B cell (primary cell): ENCODE measurements around the gene SPACA9. TPM values are rescaled to one million over a fixed set of nuclear protein-coding genes. Genes with fewer than 3 reads are reported as not detected.

Experiments used
- ATAC-seq: fragments of 200-7000 bp; cut with Tn5 transposase; one replicate; pipeline ENCODE4 v1.10.0; 2021; ENCODE audit warnings: low read depth, mild to moderate bottlenecking, moderate number of reproducible peaks, moderate library complexity
- CTCF ChIA-PET: fragments of 350-600 bp; sonication (Branson Sonifier 250); formaldehyde crosslinking; loops from one replicate; lab custom pipeline; 2021; ENCODE audit warnings: antibody characterized with exemption, inconsistent platforms; lab: Charles Lee
- POLR2A ChIA-PET: fragments of 350-600 bp; sonication (Branson Sonifier 250); formaldehyde crosslinking; loops from one replicate; lab custom pipeline; 2021; ENCODE audit warnings: antibody characterized with exemption; lab: Charles Lee
- DNase-seq: peaks from one replicate; pipeline ENCODE4 v3.0.0; 2013
- H2AFZ ChIP-seq: 2 replicates; pipeline ENCODE4 v1.6.1; 2012; ENCODE audit warnings: mild to moderate bottlenecking, low read depth, low read length; ENCODE audit not compliant: insufficient read depth, poor library complexity, severe bottlenecking
- H3K27ac ChIP-seq, 2 donors: 1 replicate in 1 of 2; 2 replicates in 1 of 2; pipeline ENCODE4 v1.5.1; 2012 to 2013; ENCODE audit warnings: low read length in 2 of 2, mild to moderate bottlenecking in 2 of 2, moderate library complexity in 1 of 2
- H3K27me3 ChIP-seq, 4 experiments: fragments of 200-600 bp in 1 of 4; sonication (generic) in 1 of 4; replicated peaks in 1 of 4; 1 replicate in 2 of 4; 2 replicates in 2 of 4; pipeline versions ENCODE4 v1.6.1 to v1.7.0; 2013 to 2016; ENCODE audit warnings: low read length in 3 of 4, mild to moderate bottlenecking in 2 of 4, mixed read lengths in 1 of 4, moderate library complexity in 1 of 4; ENCODE audit not compliant: insufficient read depth in 4 of 4, control insufficient read depth in 3 of 4; ENCODE audit errors: control extremely low read depth in 1 of 4
- H3K36me3 ChIP-seq, 2 experiments: replicated peaks in 1 of 2; 1 replicate in 1 of 2; 2 replicates in 1 of 2; pipeline versions ENCODE4 v1.6.1 to v1.7.1; 2013; ENCODE audit warnings: low read length in 1 of 2; ENCODE audit not compliant: insufficient read depth in 2 of 2, control insufficient read depth in 1 of 2; ENCODE audit errors: control extremely low read depth in 1 of 2, extremely low read depth in 1 of 2
- H3K4me1 ChIP-seq, 2 donors: fragments of 200-600 bp in 1 of 2; sonication (generic) in 1 of 2; 1 replicate in 1 of 2; 2 replicates in 1 of 2; pipeline versions ENCODE4 v1.5.1 to v1.6.1; 2013 to 2017; ENCODE audit warnings: low read length in 2 of 2; ENCODE audit not compliant: control insufficient read depth in 2 of 2, insufficient read depth in 2 of 2
- H3K4me2 ChIP-seq: replicated peaks from 2 replicates; pipeline ENCODE3; 2012; ENCODE audit warnings: mild to moderate bottlenecking, low read depth, low read length; ENCODE audit not compliant: poor library complexity, severe bottlenecking
- H3K4me3 ChIP-seq, 5 experiments: fragments of 200-600 bp in 1 of 5; sonication (generic) in 1 of 5; 1 replicate in 3 of 5; 2 replicates in 2 of 5; pipeline versions ENCODE4 v1.5.1 to v1.7.0; 2011 to 2016; ENCODE audit warnings: low read length in 4 of 5, mild to moderate bottlenecking in 4 of 5, low read depth in 2 of 5, control low read depth in 1 of 5, moderate library complexity in 1 of 5; ENCODE audit not compliant: insufficient read depth in 1 of 5; ENCODE audit errors: control extremely low read depth in 1 of 5, extremely low read depth in 1 of 5
- H3K79me2 ChIP-seq: fragments of 200-600 bp; sonication (generic); one replicate; pipeline ENCODE4 v1.6.0; 2016; ENCODE audit warnings: low read length; ENCODE audit not compliant: control insufficient read depth, insufficient read depth
- H3K9ac ChIP-seq: fragments of 200-600 bp; sonication (generic); 2 replicates; pipeline ENCODE4 v1.6.1; 2017; ENCODE audit warnings: mild to moderate bottlenecking, low read length, moderate library complexity
- H3K9me3 ChIP-seq, 3 donors: one replicate each; pipeline versions ENCODE4 v1.6.1 to v1.7.1; 2013; ENCODE audit warnings: low read length in 2 of 3; ENCODE audit not compliant: control insufficient read depth in 2 of 3, insufficient read depth in 1 of 3; ENCODE audit errors: control extremely low read depth in 1 of 3
- H4K20me1 ChIP-seq: 2 replicates; pipeline ENCODE4 v1.6.0; 2012; ENCODE audit warnings: mild to moderate bottlenecking, low read length; ENCODE audit not compliant: insufficient read depth, control insufficient read depth, poor library complexity, severe bottlenecking
- H3K27ac Mint-ChIP-seq: one replicate; pipeline ENCODE4 v1.8.0; 2021; ENCODE audit warnings: mixed read lengths
- H3K27me3 Mint-ChIP-seq: one replicate; pipeline ENCODE4 v1.8.0; 2021; ENCODE audit warnings: mixed read lengths
- H3K4me1 Mint-ChIP-seq: one replicate; pipeline ENCODE4 v1.8.0; 2021; ENCODE audit warnings: mixed read lengths
- H3K4me3 Mint-ChIP-seq: one replicate; pipeline ENCODE4 v1.8.0; 2021; ENCODE audit warnings: mixed read lengths
- H3K9me3 Mint-ChIP-seq: one replicate; pipeline ENCODE4 v1.8.0; 2022; ENCODE audit warnings: mixed read lengths; ENCODE audit not compliant: insufficient read depth
- CTCF ChIP-seq: fragments of 200-600 bp; IDR thresholded peaks from one replicate; pipeline ENCODE4 v1.8.0; 2022; ENCODE audit warnings: antibody characterized with exemption, mild to moderate bottlenecking
- EZH2 ChIP-seq: IDR thresholded peaks from 2 replicates; pipeline ENCODE4 v1.6.1; 2012; ENCODE audit warnings: borderline replicate concordance, low read depth, mild to moderate bottlenecking, moderate library complexity, low read length; ENCODE audit not compliant: insufficient read depth, poor library complexity, severe bottlenecking
- WGBS: methylation state at CpG from one replicate; pipeline ENCODE4 v1.1.5; 2013; ENCODE audit warnings: missing lambda C conversion rate; ENCODE audit not compliant: insufficient coverage; 5-methylcytosine and 5-hydroxymethylcytosine counted together
- intact Hi-C: fragments of 100-400 bp; cut with micrococcal nuclease; formaldehyde crosslinking; loops from one replicate; pipeline ENCODE4 v1.10.0; 2022
- polyA minus RNA-seq: library from RNA; depleted of rRNA, polyadenylated mRNA; stranded (reverse); fragments of >200 nt; gene quantifications from 2 replicates; pipeline ENCODE4 v1.2.3, GENCODE V29; 2012
- polyA plus RNA-seq: library from polyadenylated mRNA; depleted of rRNA; stranded (reverse); fragments of >200 nt; gene quantifications from 2 replicates; pipeline ENCODE4 v1.2.3, GENCODE V29; 2012
- total RNA-seq, 2 donors: library from RNA; stranded (reverse); fragments of 120-200 nt in 1 of 2; gene quantifications; 1 replicate in 1 of 2; 2 replicates in 1 of 2; pipeline versions ENCODE4 v1.2.3 to v1.2.4, GENCODE V29; 2013 to 2022

Gene SPACA9
- total RNA-seq = 2.4 and 2.8 TPM in 2 replicates
- 1.7 TPM for total RNA-seq (2013)
- polyA plus RNA-seq = 2.9 and 4.5 TPM in 2 replicates
- 2.4 and 2.7 TPM in 2 replicates for polyA minus RNA-seq

GRCh38 chr9:132878695-132879456 lies at the start of gene SPACA9:
Gene SPACA9, plus strand, starts transcription at chr9:132878898. Its CDS starts 5,050 bp downstream, at chr9:132883948.
- Histone ChIP-seq H2AFZ (peak within 1 kb of the TSS; percentile 100), H3K36me3 (no peaks in the 10 kb centered on the region), H3K4me3 (peak within 1 kb of the TSS; percentile 64 to 99 (median 94)), H3K27me3 (no peaks in the 10 kb centered on the region), H3K4me1 (peaks cover 16 to 29% of the 10 kb centered on the region in 2 donors), H3K9me3 (no peaks in the 10 kb centered on the region), H4K20me1 (no peaks in the 10 kb centered on the region), H3K4me2 (peak within 1 kb of the TSS; percentile 96), H3K27ac (peak within 1 kb of the TSS; percentile 51 to 81), H3K79me2 (no peaks in the 10 kb centered on the region), H3K9ac (peak within 1 kb of the TSS; percentile 98)
- no peaks in the 10 kb centered on the region for H3K9me3 Mint-ChIP-seq
- POLR2A ChIA-PET = interaction anchor here (0.6 to 1.0 kb wide), 4 partner anchors 9 to 1082 kb away, joined by 3 to 12 read pairs (median 6); no protein-coding TSS in a partner anchor
- peaks cover 21% of the 10 kb centered on the region for H3K4me1 Mint-ChIP-seq
- intact Hi-C loops = loop anchor here (1.0 to 2.0 kb wide), 3 partner anchors 9 to 66 kb away; partner anchors contain the start of gene TSC1
- WGBS = 28% methylated on average over 29 of the region's 42 CpGs
- peak within 1 kb of the TSS; percentile 91 for H3K27ac Mint-ChIP-seq
- DNase-seq (peak; percentile 49), ATAC-seq (peak; percentile 48)
- peak within 1 kb of the TSS; percentile 89 for H3K4me3 Mint-ChIP-seq
- no peak for TF ChIP-seq EZH2
- no peak for TF ChIP-seq CTCF
- no peaks in the 10 kb centered on the region for H3K27me3 Mint-ChIP-seq
- CTCF ChIA-PET = interaction anchor here (0.9 to 2.9 kb wide), 6 partner anchors 9 to 99 kb away, joined by 3 to 30 read pairs (median 4); no protein-coding TSS in a partner anchor
